Neural progenitor cell (in vitro differentiated cells): ENCODE measurements around the gene VWA5B1.

Source experiments
- EZH2 ChIP-seq: fragments of 200-600 bp; sonication (generic); IDR thresholded peaks from 2 replicates; pipeline ENCODE4 v1.6.1; 2017; ENCODE audit warnings: antibody characterized with exemption, mild to moderate bottlenecking, moderate library complexity
- EZH2phosphoT487 ChIP-seq: fragments of 200-600 bp; sonication (generic); IDR thresholded peaks from 2 replicates; pipeline ENCODE4 v1.6.1; 2017; ENCODE audit warnings: antibody characterized with exemption
- TF ChIP-seq, protein P1 (sequence below): fragments of 200-600 bp; sonication (generic); IDR thresholded peaks from 2 replicates; pipeline ENCODE4 v1.5.1; 2017; ENCODE audit warnings: antibody characterized with exemption, mild to moderate bottlenecking

DNA sequence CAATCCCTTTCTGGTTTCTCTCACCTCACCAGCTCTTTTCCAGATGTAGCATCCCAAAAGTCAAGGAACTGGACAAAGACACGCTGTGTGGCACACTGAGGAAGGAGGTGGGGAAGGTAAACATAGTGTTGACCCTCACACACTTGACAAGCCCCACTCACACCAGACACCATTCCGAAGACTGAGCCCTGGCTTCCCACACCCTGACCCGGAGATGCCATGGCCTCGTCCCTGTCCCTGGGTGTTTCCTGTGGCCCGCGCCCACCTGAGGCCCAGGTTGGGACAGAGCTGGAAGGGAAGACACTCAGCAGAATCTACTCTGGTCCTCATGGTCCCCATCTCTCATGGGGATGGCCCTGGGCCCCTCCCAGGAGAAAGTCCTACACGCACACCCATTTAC is 16.4 kb downstream of the VWA5B1 start:
- TF ChIP-seq, protein P1, sequence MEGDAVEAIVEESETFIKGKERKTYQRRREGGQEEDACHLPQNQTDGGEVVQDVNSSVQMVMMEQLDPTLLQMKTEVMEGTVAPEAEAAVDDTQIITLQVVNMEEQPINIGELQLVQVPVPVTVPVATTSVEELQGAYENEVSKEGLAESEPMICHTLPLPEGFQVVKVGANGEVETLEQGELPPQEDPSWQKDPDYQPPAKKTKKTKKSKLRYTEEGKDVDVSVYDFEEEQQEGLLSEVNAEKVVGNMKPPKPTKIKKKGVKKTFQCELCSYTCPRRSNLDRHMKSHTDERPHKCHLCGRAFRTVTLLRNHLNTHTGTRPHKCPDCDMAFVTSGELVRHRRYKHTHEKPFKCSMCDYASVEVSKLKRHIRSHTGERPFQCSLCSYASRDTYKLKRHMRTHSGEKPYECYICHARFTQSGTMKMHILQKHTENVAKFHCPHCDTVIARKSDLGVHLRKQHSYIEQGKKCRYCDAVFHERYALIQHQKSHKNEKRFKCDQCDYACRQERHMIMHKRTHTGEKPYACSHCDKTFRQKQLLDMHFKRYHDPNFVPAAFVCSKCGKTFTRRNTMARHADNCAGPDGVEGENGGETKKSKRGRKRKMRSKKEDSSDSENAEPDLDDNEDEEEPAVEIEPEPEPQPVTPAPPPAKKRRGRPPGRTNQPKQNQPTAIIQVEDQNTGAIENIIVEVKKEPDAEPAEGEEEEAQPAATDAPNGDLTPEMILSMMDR: no peak
- TF ChIP-seq EZH2phosphoT487 (no peak), EZH2 (no peak)
